MM.1S (cell line): ENCODE results near the gene KIF5C.

Experiments
- DNase-seq: peaks from one replicate; pipeline ENCODE4 v3.0.0-alpha.2; 2015
- H2AFZ ChIP-seq: fragments of 300-600 bp; sonication (generic); 2 replicates; pipeline ENCODE4 v1.6.0; 2016; ENCODE audit warnings: antibody characterized with exemption, low read length
- H3F3A ChIP-seq: fragments of 300-600 bp; sonication (generic); 2 replicates; pipeline ENCODE4 v1.6.1; 2016; ENCODE audit warnings: mild to moderate bottlenecking, antibody characterized with exemption, low read length, moderate library complexity, mixed read lengths; ENCODE audit not compliant: insufficient read depth
- H3K27ac ChIP-seq: fragments of 300-600 bp; sonication (generic); 2 replicates; pipeline ENCODE4 v1.5.1; 2016; ENCODE audit warnings: mild to moderate bottlenecking, low read length
- H3K27me3 ChIP-seq: fragments of 300-600 bp; sonication (generic); replicated peaks from 2 replicates; pipeline ENCODE4 v1.6.0; 2016; ENCODE audit warnings: low read length; ENCODE audit not compliant: insufficient read depth
- H3K36me3 ChIP-seq: fragments of 300-600 bp; sonication (generic); replicated peaks from 2 replicates; pipeline ENCODE4 v1.6.1; 2016; ENCODE audit warnings: mild to moderate bottlenecking, low read length, mixed read lengths; ENCODE audit not compliant: insufficient read depth
- H3K4me1 ChIP-seq: fragments of 300-600 bp; sonication (generic); 2 replicates; pipeline ENCODE4 v1.6.1; 2016; ENCODE audit warnings: low read length, mixed read lengths
- H3K4me2 ChIP-seq: fragments of 300-600 bp; sonication (generic); 2 replicates; pipeline ENCODE4 v1.6.0; 2016; ENCODE audit warnings: low read depth, low read length
- H3K4me3 ChIP-seq: fragments of 300-600 bp; sonication (generic); 2 replicates; pipeline ENCODE4 v1.5.1; 2016; ENCODE audit warnings: low read length, mixed read lengths
- H3K79me2 ChIP-seq: fragments of 300-600 bp; sonication (generic); 2 replicates; pipeline ENCODE4 v1.6.1; 2016; ENCODE audit warnings: mixed run types, low read length, mixed read lengths
- H3K9ac ChIP-seq: fragments of 300-600 bp; sonication (generic); 2 replicates; pipeline ENCODE4 v1.6.1; 2016; ENCODE audit warnings: low read length, mixed read lengths
- H3K9me2 ChIP-seq: fragments of 300-600 bp; sonication (generic); replicated peaks from 2 replicates; pipeline ENCODE4 v1.6.1; 2016; ENCODE audit warnings: mild to moderate bottlenecking, low read length, mixed read lengths; ENCODE audit not compliant: insufficient read depth
- H3K9me3 ChIP-seq: fragments of 300-600 bp; sonication (generic); replicated peaks from 2 replicates; pipeline ENCODE4 v1.6.1; 2016; ENCODE audit warnings: mild to moderate bottlenecking, low read length, mixed read lengths; ENCODE audit not compliant: insufficient read depth
- H4K20me1 ChIP-seq: fragments of 300-600 bp; sonication (generic); 2 replicates; pipeline ENCODE4 v1.6.1; 2016; ENCODE audit warnings: mild to moderate bottlenecking, low read length, moderate library complexity, mixed read lengths; ENCODE audit not compliant: insufficient read depth
- CTCF ChIP-seq: fragments of 300-600 bp; sonication (generic); IDR thresholded peaks from 2 replicates; pipeline ENCODE4 v1.5.1; 2016; ENCODE audit warnings: antibody characterized with exemption, low read length, mixed read lengths
- EZH2 ChIP-seq: fragments of 300-600 bp; sonication (generic); optimal IDR thresholded peaks from 2 replicates; pipeline ENCODE3; 2017; ENCODE audit warnings: low read depth, mild to moderate bottlenecking, antibody characterized with exemption, low read length, mixed read lengths
- EZH2phosphoT487 ChIP-seq: fragments of 300-600 bp; sonication (generic); IDR thresholded peaks from 2 replicates; pipeline ENCODE4 v1.6.1; 2018; ENCODE audit warnings: antibody characterized with exemption, low read length

The KIF5C gene

GRCh38 chr2:149064365-149064841 lies 189.4 kb downstream of the KIF5C start:
- no peaks in the 10 kb centered on the region for H3F3A ChIP-seq
- no peak overlapping the region for H3K4me2 ChIP-seq
- no peaks in the 10 kb centered on the region for H3K27me3 ChIP-seq
- H3K4me3 ChIP-seq = no peak overlapping the region
- no peak for TF ChIP-seq CTCF
- no peak for TF ChIP-seq EZH2phosphoT487
- no peak for TF ChIP-seq EZH2
- no peaks in the 10 kb centered on the region for H3K9me3 ChIP-seq
- DNase-seq = no peak
- H2AFZ ChIP-seq = no peak overlapping the region
- no peak overlapping the region for H3K9ac ChIP-seq
- no peaks in the 10 kb centered on the region for H3K4me1 ChIP-seq
- no peaks in the 10 kb centered on the region for H3K36me3 ChIP-seq
- H3K27ac ChIP-seq = no peak overlapping the region
- no peaks in the 10 kb centered on the region for H3K9me2 ChIP-seq
- H3K79me2 ChIP-seq = no peaks in the 10 kb centered on the region
- H4K20me1 ChIP-seq = no peaks in the 10 kb centered on the region

GRCh38 chr2:149064856-149065630 lies 190.0 kb downstream of the KIF5C start:
- Histone ChIP-seq H3K79me2 (no peaks in the 10 kb centered on the region), H3K4me2 (no peak overlapping the region), H3K27me3 (no peaks in the 10 kb centered on the region), H3F3A (no peaks in the 10 kb centered on the region), H3K27ac (no peak overlapping the region), H3K4me1 (no peaks in the 10 kb centered on the region), H3K36me3 (no peaks in the 10 kb centered on the region), H3K9me2 (no peaks in the 10 kb centered on the region), H2AFZ (no peak overlapping the region), H3K9ac (no peak overlapping the region), H4K20me1 (no peaks in the 10 kb centered on the region), H3K9me3 (no peaks in the 10 kb centered on the region), H3K4me3 (no peak overlapping the region)
- no peak for TF ChIP-seq EZH2
- no peak for TF ChIP-seq CTCF
- no peak for TF ChIP-seq EZH2phosphoT487
- DNase-seq = no peak

GRCh38 chr2:149068225-149068995 lies 193.4 kb downstream of the KIF5C start:
- no peaks in the 10 kb centered on the region for H4K20me1 ChIP-seq
- no peak overlapping the region for H3K9ac ChIP-seq
- no peaks in the 10 kb centered on the region for H3K27me3 ChIP-seq
- H3K4me1 ChIP-seq = no peaks in the 10 kb centered on the region
- no peak overlapping the region for H3K4me2 ChIP-seq
- no peaks in the 10 kb centered on the region for H3K9me2 ChIP-seq
- no peaks in the 10 kb centered on the region for H3K36me3 ChIP-seq
- DNase-seq = no peak
- no peaks in the 10 kb centered on the region for H3K9me3 ChIP-seq
- no peaks in the 10 kb centered on the region for H3K79me2 ChIP-seq
- H3F3A ChIP-seq = no peaks in the 10 kb centered on the region
- H3K27ac ChIP-seq = no peak overlapping the region
- H2AFZ ChIP-seq = no peak overlapping the region
- H3K4me3 ChIP-seq = no peak overlapping the region
- TF ChIP-seq CTCF (no peak), EZH2phosphoT487 (no peak), EZH2 (no peak)
